Measurements from ENCODE around the gene EME2.

Gene EME2

DNA sequence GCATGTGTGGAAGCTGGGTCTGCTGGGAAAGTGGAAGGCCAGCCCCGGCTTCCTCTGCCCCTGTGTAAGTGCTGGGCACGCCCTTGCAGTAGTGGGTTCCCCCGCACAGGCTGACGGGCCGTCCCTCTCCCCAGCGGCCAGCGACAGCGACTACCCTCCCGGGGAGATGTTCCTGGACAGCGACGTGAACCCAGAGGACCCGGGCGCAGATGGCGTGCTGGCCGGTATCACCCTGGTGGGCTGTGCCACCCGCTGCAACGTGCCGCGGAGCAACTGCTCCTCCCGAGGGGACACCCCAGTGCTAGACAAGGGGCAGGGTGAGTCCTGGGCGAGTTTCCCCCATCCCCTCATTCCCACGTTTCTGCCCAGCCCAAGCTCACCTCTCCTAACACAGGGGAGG lies 6.8 kb upstream of the EME2 start:
- TF ChIP-seq, protein P1, sequence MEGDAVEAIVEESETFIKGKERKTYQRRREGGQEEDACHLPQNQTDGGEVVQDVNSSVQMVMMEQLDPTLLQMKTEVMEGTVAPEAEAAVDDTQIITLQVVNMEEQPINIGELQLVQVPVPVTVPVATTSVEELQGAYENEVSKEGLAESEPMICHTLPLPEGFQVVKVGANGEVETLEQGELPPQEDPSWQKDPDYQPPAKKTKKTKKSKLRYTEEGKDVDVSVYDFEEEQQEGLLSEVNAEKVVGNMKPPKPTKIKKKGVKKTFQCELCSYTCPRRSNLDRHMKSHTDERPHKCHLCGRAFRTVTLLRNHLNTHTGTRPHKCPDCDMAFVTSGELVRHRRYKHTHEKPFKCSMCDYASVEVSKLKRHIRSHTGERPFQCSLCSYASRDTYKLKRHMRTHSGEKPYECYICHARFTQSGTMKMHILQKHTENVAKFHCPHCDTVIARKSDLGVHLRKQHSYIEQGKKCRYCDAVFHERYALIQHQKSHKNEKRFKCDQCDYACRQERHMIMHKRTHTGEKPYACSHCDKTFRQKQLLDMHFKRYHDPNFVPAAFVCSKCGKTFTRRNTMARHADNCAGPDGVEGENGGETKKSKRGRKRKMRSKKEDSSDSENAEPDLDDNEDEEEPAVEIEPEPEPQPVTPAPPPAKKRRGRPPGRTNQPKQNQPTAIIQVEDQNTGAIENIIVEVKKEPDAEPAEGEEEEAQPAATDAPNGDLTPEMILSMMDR (IDR thresholded peaks at IDR 0.05): no peak

DNA sequence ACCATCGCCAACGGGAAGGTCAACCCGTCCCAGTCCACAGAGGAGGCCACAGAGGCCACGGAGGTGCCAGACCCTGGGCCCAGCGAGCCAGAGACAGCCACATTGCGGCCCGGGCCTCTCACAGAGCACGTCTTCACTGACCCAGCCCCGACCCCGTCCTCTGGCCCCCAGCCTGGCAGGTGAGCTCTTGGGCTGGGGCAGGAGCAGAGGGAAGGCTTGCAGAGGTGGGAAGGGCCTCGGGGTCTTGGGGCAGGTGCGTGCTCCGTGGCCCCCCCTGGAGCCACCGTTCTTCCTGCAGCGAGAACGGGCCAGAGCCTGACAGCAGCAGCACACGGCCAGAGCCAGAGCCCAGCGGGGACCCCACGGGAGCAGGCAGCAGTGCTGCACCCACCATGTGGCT lies 6.4 kb upstream of the EME2 start:
- TF ChIP-seq, protein P1 (IDR thresholded peaks at IDR 0.05): no peak

DNA sequence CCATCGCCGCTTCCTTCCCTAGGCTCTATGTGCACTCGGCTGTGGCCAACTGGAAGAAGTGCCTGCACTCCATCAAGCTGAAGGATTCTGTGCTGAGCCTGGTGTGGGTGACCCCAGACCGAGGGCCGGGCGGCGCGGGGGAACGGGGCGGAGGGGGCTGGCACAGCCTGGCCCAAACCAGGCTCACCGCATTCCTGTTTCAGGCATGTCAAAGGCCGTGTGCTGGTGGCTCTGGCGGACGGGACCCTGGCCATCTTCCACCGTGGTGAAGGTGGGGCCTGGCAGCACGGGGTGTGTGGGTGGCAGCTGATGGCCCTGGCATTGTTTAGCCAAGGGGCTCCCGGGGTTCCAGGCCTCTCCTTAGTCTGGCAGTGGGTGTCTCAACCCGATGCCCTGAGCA lies 5.9 kb upstream of the EME2 start:
- TF ChIP-seq, protein P1 (IDR thresholded peaks at IDR 0.05): no peak

DNA sequence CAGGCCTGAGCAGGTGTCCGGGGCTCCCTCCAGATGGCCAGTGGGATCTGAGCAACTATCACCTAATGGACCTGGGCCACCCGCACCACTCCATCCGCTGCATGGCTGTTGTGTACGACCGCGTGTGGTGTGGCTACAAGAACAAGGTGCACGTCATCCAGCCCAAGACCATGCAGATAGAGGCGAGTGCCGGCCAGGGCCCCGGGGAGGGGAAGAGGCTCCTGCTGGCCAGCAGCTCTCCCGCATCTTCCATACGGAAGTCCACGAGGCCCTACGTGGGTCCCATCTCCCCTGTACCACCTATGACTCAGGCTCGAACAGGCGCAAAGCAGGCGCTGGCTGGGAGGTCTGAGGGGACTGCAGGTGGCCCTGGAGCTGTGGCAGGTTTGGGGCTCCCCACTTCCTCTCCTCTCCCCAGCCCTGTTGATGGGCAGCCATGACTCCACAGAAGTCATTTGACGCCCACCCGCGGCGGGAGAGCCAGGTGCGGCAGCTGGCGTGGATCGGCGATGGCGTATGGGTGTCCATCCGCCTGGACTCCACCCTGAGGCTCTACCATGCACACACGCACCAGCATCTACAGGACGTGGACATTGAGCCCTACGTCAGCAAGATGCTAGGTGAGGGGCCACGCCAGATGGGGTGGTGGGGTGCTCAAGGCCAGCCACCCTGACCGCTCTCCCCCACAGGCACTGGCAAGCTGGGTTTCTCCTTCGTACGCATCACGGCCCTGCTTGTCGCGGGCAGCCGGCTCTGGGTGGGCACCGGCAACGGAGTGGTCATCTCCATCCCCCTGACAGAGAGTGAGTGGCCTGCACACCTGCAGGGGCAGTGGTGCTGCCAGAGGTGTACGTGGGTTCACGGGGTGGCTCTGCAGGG lies 5.3 kb upstream of the EME2 start:
- TF ChIP-seq, protein P1 (IDR thresholded peaks at IDR 0.05): no peak

DNA sequence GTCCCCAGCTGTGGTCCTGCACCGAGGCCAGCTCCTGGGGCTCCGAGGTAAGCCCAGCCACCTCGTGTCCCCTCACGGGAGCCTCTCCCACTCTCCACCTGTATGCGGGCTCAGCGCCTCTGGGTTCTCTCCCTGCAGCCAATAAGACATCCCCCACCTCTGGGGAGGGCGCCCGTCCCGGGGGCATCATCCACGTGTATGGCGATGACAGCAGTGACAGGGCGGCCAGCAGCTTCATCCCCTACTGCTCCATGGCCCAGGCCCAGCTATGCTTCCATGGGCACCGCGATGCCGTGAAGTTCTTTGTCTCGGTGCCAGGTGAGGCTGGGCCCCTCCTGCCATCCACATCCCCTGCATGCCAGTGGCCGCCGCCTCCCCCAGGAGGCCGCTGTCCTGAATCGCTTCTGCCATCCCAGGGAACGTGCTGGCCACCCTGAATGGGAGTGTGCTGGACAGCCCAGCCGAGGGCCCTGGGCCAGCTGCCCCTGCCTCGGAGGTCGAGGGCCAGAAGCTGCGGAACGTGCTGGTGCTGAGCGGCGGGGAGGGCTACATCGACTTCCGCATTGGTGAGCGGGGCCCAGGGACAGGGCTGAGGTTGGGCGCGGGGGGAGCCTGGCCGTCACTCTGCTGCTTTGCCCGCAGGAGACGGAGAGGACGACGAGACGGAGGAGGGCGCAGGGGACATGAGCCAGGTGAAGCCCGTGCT lies 4.4 kb upstream of the EME2 start:
- TF ChIP-seq, protein P1 (IDR thresholded peaks at IDR 0.05): no peak

DNA sequence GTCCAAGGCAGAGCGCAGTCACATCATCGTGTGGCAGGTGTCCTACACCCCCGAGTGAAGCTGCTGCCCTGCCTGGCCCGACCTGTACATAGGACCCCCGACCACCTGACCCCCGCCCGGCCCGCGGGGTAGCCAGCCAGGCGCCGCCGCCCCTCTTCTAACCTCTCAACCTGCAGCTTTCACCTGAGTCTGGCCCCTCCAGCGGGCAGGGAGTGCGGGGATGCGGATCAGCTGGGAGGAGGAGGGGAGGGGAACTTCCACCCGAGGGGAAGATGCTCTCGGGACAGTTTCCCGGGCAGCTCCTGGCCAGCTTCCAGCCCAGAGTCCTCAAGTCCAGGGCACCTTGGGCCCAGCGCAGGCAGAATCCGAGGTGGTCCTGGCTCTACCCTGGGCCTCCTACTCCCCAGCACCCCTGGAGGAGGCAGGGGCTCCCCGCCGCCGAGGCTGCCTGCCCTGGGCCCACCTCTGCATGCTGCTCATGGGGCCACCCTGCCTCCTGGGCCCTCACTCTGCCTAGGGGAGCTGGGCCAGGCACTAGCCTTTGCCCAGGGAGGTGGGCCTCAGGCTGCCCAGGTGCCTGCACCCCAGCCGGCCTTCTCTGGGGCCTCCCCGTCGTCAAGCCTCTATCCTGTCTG lies 3.7 kb upstream of the EME2 start:
- TF ChIP-seq, protein P1 (IDR thresholded peaks at IDR 0.05): no peak

DNA sequence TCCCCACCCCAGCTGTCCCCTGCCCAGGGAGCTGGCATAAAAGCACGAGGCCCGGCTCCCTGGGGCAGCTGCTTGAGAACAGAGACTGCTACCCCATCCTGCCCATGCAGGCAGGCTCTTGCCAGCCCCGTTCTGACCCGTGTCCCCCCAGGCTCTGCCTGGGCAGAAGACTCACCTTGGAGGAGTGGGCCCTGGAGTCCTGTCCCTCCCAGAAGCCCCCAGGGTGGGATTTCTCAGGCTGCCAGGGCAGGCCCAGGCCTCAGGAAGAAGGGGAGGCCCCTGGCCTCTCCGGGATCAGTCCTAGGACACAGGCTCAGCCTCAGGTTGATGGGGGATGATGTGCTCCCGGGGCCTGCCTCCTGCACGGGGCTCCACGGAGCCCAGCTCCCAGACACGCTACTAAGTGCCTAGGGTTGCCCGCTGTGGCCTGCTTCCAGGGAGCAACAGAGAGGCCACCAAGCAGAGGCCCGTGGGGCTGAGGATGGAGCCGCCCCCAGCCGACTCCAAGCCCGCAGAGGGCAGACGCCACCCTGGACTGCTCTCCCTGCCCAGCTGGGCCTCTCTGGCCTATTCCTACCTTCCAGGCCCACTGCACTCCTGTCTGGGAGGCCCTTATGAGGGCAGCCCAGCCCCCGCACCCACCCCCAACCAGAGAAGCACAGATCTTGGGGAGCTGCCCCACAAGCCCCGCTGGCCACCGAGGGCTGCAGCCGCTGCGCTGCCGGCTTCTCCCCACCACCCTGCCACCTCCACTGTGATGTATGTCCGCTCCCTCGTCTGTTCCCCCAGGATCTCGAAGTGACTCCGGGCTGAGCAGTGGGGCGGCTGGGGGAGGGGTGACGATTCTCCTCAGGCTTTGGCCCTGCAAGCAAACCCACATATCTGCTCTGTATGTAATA lies 3.0 kb upstream of the EME2 start:
- TF ChIP-seq, protein P1 (IDR thresholded peaks at IDR 0.05): no peak

Data from LNCAP (cell line).